ENCODE measurements around the gene HOXC5.

The HOXC5 gene

GRCh38 chr12:53985994-53986685, 46.7 kb upstream of the HOXC5 start:
- H3K4me3 ChIP-seq (ENCODE audit: low read depth in 1 of 2, low read length in 1 of 2): no peak overlapping the region
- H3K4me1 ChIP-seq (ENCODE audit: control insufficient read depth in 1 of 2, insufficient read depth in 1 of 2, low read depth in 1 of 2, low read length in 1 of 2): peaks cover 17 to 31% of the 10 kb centered on the region in 2 experiments
- no peak overlapping the region for H3K27ac ChIP-seq
- H3K9me3 ChIP-seq: no peaks in the 10 kb centered on the region
- H3K36me3 ChIP-seq: no peaks in the 10 kb centered on the region
- H3K27me3 ChIP-seq: peaks cover 100% of the 10 kb centered on the region
- no peak for TF ChIP-seq CTCF (IDR thresholded peaks at IDR 0.05)

- peaks cover 100% of the 10 kb centered on the region for H3K27me3 ChIP-seq
- no peak for TF ChIP-seq CTCF (IDR thresholded peaks at IDR 0.05)
- H3K27ac ChIP-seq: no peak overlapping the region
- no peaks in the 10 kb centered on the region for H3K36me3 ChIP-seq
- peaks cover 17 to 31% of the 10 kb centered on the region in 2 experiments for H3K4me1 ChIP-seq (ENCODE audit: control insufficient read depth in 1 of 2, insufficient read depth in 1 of 2, low read depth in 1 of 2, low read length in 1 of 2)
- no peak overlapping the region for H3K4me3 ChIP-seq (ENCODE audit: low read depth in 1 of 2, low read length in 1 of 2)
- H3K9me3 ChIP-seq: no peaks in the 10 kb centered on the region
Measured at GRCh38 chr12:53986686-53987483, 46.0 kb upstream of the HOXC5 start.

GRCh38 chr12:53987787-53988230, 45.0 kb upstream of the HOXC5 start:
- Histone ChIP-seq H3K27me3 (peaks cover 100% of the 10 kb centered on the region), H3K4me1 (ENCODE audit: control insufficient read depth in 1 of 2, insufficient read depth in 1 of 2, low read depth in 1 of 2, low read length in 1 of 2) (peaks cover 17 to 31% of the 10 kb centered on the region in 2 experiments), H3K9me3 (no peaks in the 10 kb centered on the region), H3K36me3 (no peaks in the 10 kb centered on the region), H3K27ac (no peak overlapping the region), H3K4me3 (ENCODE audit: low read depth in 1 of 2, low read length in 1 of 2) (no peak overlapping the region)
- no peak for TF ChIP-seq CTCF (IDR thresholded peaks at IDR 0.05)

- H3K36me3 ChIP-seq: no peaks in the 10 kb centered on the region
- H3K27ac ChIP-seq: no peak overlapping the region
- TF ChIP-seq CTCF (IDR thresholded peaks at IDR 0.05): no peak
- no peak overlapping the region for H3K4me3 ChIP-seq (ENCODE audit: low read depth in 1 of 2, low read length in 1 of 2)
- H3K9me3 ChIP-seq: no peaks in the 10 kb centered on the region
- H3K4me1 ChIP-seq (ENCODE audit: control insufficient read depth in 1 of 2, insufficient read depth in 1 of 2, low read depth in 1 of 2, low read length in 1 of 2): peaks cover 17 to 25% of the 10 kb centered on the region in 2 experiments
- peaks cover 100% of the 10 kb centered on the region for H3K27me3 ChIP-seq
Measured at GRCh38 chr12:53988541-53989226, 44.2 kb upstream of the HOXC5 start.

- TF ChIP-seq CTCF (IDR thresholded peaks at IDR 0.05): no peak
- Histone ChIP-seq H3K9me3 (no peaks in the 10 kb centered on the region), H3K4me3 (ENCODE audit: low read depth in 1 of 2, low read length in 1 of 2) (no peak overlapping the region), H3K4me1 (ENCODE audit: control insufficient read depth in 1 of 2, insufficient read depth in 1 of 2, low read depth in 1 of 2, low read length in 1 of 2) (peaks cover 11 to 20% of the 10 kb centered on the region in 2 experiments), H3K36me3 (no peaks in the 10 kb centered on the region), H3K27ac (no peak overlapping the region), H3K27me3 (peaks cover 100% of the 10 kb centered on the region)
Measured at GRCh38 chr12:53989227-53990113, 43.4 kb upstream of the HOXC5 start.
